Right atrium auricular region (tissue), 2 donors: ENCODE data around the gene LRFN2. TPM values are rescaled to one million over a fixed set of nuclear protein-coding genes. Genes with fewer than 3 reads are reported as not detected.

Experiments
- DNase-seq: peaks from one replicate; pipeline ENCODE4 v3.0.0-alpha.2; 2019; ENCODE audit warnings: low spot score
- H3K27ac ChIP-seq, 2 donors: fragments of 200-600 bp; sonication (generic); 1 replicate in 1 of 2; 2 replicates in 1 of 2; pipeline ENCODE4 v1.5.1; 2016 to 2019
- H3K27me3 ChIP-seq, 2 donors: fragments of 200-600 bp; sonication (generic); one replicate each; pipeline versions ENCODE4 v1.5.1 to v1.6.0; 2017 to 2019
- H3K36me3 ChIP-seq: fragments of 200-600 bp; sonication (generic); one replicate; pipeline ENCODE4 v1.5.1; 2016
- H3K4me1 ChIP-seq, 2 donors: fragments of 200-600 bp; sonication (generic); one replicate each; pipeline versions ENCODE4 v1.5.1 to v1.6.0; 2017 to 2019
- H3K4me3 ChIP-seq, 2 donors: fragments of 200-600 bp; sonication (generic); 1 replicate in 1 of 2; 2 replicates in 1 of 2; pipeline ENCODE4 v1.5.1; 2017 to 2019; ENCODE audit warnings: mild to moderate bottlenecking in 1 of 2, moderate library complexity in 1 of 2
- H3K9me3 ChIP-seq, 2 donors: fragments of 200-600 bp; sonication (generic); one replicate each; pipeline ENCODE4 v1.5.1; 2019
- total RNA-seq, 2 donors: library from RNA; depleted of rRNA; stranded (reverse); fragments of >200 nt; gene quantifications; one replicate each; pipeline ENCODE4 v1.1.0, GENCODE V29; 2016
- TF ChIP-seq, protein P1 (sequence below), 2 donors: fragments of 200-600 bp; sonication (generic); IDR thresholded peaks; one replicate each; pipeline ENCODE4 v1.5.1; 2019; ENCODE audit warnings: antibody characterized with exemption in 2 of 2

Gene LRFN2
- total RNA-seq, 2 donors from 2014 or later: not detected

DNA sequence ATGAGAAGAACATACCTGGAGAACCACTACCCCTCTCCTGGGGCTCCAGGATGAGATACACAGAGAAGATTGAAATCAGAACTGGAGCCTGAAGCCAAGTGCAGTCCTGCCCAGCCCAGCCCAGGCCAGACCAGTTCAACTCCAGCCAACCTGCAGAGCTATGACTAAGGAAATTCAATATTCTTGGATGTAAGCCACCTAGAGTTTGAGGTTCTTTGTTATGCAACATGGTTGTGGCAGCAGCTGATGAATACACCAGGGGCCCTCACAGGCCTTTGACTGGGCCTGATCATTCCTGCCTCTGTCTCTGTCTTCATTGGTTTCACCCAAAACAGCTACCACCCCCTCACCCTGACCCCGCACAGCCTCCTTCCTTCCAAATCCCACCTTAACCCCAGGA lies 167.8 kb downstream of the LRFN2 start:
- H3K27me3 ChIP-seq: no peaks in the 10 kb centered on the region
- no peaks in the 10 kb centered on the region for H3K36me3 ChIP-seq
- DNase-seq: no peak
- no peaks in the 10 kb centered on the region for H3K9me3 ChIP-seq
- TF ChIP-seq, protein P1, sequence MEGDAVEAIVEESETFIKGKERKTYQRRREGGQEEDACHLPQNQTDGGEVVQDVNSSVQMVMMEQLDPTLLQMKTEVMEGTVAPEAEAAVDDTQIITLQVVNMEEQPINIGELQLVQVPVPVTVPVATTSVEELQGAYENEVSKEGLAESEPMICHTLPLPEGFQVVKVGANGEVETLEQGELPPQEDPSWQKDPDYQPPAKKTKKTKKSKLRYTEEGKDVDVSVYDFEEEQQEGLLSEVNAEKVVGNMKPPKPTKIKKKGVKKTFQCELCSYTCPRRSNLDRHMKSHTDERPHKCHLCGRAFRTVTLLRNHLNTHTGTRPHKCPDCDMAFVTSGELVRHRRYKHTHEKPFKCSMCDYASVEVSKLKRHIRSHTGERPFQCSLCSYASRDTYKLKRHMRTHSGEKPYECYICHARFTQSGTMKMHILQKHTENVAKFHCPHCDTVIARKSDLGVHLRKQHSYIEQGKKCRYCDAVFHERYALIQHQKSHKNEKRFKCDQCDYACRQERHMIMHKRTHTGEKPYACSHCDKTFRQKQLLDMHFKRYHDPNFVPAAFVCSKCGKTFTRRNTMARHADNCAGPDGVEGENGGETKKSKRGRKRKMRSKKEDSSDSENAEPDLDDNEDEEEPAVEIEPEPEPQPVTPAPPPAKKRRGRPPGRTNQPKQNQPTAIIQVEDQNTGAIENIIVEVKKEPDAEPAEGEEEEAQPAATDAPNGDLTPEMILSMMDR (IDR thresholded peaks at IDR 0.05): no peak
- H3K27ac ChIP-seq: no peak overlapping the region
- peaks cover 0 to 10% of the 10 kb centered on the region in 2 donors for H3K4me1 ChIP-seq
- no peak overlapping the region for H3K4me3 ChIP-seq

DNA sequence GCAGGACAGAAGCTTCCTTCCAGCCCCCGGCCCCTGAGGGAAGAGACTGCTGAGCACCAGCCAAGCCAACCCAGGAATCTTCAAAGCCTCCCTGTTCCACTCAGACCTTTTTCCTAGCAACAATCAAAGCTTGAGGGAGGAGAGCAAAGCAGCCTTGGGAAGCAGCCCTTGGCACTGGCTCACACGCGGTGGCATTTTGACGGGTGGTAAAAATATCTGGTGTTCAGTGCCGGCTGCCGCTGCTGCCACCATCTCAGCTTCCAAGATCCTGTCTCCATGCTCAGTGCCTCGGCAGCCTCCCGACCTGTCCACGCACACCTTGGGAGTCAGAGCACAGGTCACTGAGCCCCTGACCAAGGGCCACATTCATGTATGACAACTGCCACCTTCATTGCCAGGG lies 170.1 kb downstream of the LRFN2 start:
- Histone ChIP-seq H3K4me3 (no peak overlapping the region), H3K9me3 (no peaks in the 10 kb centered on the region), H3K4me1 (peaks cover 0 to 10% of the 10 kb centered on the region in 2 donors), H3K27ac (no peak overlapping the region), H3K36me3 (no peaks in the 10 kb centered on the region), H3K27me3 (no peaks in the 10 kb centered on the region)
- DNase-seq: no peak
- TF ChIP-seq, protein P1 (IDR thresholded peaks at IDR 0.05): no peak

- TF ChIP-seq, protein P1 (IDR thresholded peaks at IDR 0.05): no peak
- Histone ChIP-seq H3K36me3 (no peaks in the 10 kb centered on the region), H3K4me3 (no peak overlapping the region), H3K27ac (no peak overlapping the region), H3K9me3 (no peaks in the 10 kb centered on the region), H3K4me1 (peaks cover 0 to 10% of the 10 kb centered on the region in 2 donors), H3K27me3 (no peaks in the 10 kb centered on the region)
- no peak for DNase-seq
Observed at GRCh38 chr6:40414617-40415016, 172.5 kb downstream of the LRFN2 start.

GRCh38 chr6:40413239-40413638 lies 173.9 kb downstream of the LRFN2 start:
- TF ChIP-seq, protein P1 (IDR thresholded peaks at IDR 0.05): no peak
- H3K27me3 ChIP-seq: no peaks in the 10 kb centered on the region
- no peak for DNase-seq
- no peak overlapping the region for H3K27ac ChIP-seq
- peaks cover 0 to 10% of the 10 kb centered on the region in 2 donors for H3K4me1 ChIP-seq
- no peaks in the 10 kb centered on the region for H3K9me3 ChIP-seq
- no peak overlapping the region for H3K4me3 ChIP-seq
- H3K36me3 ChIP-seq: no peaks in the 10 kb centered on the region

GRCh38 chr6:40411881-40412280 lies 175.3 kb downstream of the LRFN2 start:
- peaks cover 0 to 4% of the 10 kb centered on the region in 2 donors for H3K4me1 ChIP-seq
- TF ChIP-seq, protein P1 (IDR thresholded peaks at IDR 0.05): no peak

GRCh38 chr6:40410821-40411220 lies 176.3 kb downstream of the LRFN2 start:
- Histone ChIP-seq H3K27ac (no peak overlapping the region), H3K4me1 (no peaks in the 10 kb centered on the region), H3K4me3 (no peak overlapping the region), H3K36me3 (no peaks in the 10 kb centered on the region), H3K27me3 (no peaks in the 10 kb centered on the region), H3K9me3 (no peaks in the 10 kb centered on the region)
- TF ChIP-seq, protein P1 (IDR thresholded peaks at IDR 0.05): no peak
- no peak for DNase-seq

More at GRCh38 chr6:40411881-40412280, 175.3 kb downstream of the LRFN2 start:
- H3K36me3 ChIP-seq: no peaks in the 10 kb centered on the region
- no peak overlapping the region for H3K4me3 ChIP-seq
- DNase-seq: no peak
- no peak overlapping the region for H3K27ac ChIP-seq
- no peaks in the 10 kb centered on the region for H3K9me3 ChIP-seq
- no peaks in the 10 kb centered on the region for H3K27me3 ChIP-seq
